DMS 273 treated with DMSO at 0.1 percent for 48 hours (cell line): ENCODE measurements around the gene SALL3.
"Not testable (repeated sequence)": the region's sequence is repeated elsewhere in the genome, so short reads cannot be mapped to it uniquely, and the experiment has no call there.

ENCODE experiments used
- DNase-seq: peaks from one replicate; lab custom pipeline; 2025; lab: John Stamatoyannopoulos, UW

Gene SALL3

DNA sequence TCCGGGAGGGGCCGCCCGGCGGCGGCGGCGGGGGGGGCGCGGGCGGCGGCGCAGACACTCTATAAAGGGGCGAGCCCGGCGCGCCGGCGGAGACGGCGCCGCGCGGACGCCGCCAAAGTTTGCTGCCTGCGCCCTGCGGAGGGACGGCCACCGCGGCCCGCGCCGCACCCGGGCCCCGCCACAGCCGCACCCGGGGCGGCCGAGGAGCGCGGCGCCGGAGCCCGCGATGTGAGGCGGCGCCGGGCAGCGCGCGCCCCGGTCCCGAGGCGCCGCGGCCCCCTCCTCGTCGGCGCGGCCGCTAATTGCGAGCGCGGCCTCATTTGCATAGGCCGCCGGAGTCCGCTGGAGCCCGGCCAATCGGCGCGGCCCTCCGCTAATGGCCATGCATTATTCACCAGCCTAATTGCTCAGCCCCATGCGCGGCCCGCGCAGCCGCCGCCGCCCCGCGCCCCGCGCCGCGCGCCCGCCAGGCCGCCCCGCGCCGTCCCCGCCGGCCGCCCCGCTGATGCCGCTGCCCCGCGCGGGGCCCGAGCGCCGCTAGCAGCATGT, at the start of gene SALL3:
SALL3 (plus strand) TSS at position 89 of the 549 bp plus-strand sequence; CDS start at position 546, 457 bp downstream.
- no peak for DNase-seq

DNA sequence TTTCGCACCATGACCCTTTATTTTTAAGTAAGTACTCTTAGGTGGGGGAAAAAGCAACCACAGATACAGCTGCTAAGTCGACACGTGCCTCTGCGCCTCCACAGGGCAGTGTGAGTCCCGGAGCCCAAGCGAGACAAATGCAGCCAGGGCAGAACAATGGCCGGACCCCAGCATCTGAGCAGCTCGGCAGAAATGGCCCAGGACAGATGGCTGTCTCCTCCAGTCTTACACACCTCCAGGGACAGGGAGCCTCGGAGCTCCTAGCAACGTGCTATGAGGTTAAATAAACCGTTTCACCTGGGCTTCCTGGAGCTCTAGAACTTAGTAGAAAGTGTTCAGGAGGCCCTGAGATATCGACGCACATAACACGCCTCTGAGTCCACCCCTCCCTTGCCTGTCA, 47.3 kb upstream of the SALL3 start:
- no peak for DNase-seq

DNA sequence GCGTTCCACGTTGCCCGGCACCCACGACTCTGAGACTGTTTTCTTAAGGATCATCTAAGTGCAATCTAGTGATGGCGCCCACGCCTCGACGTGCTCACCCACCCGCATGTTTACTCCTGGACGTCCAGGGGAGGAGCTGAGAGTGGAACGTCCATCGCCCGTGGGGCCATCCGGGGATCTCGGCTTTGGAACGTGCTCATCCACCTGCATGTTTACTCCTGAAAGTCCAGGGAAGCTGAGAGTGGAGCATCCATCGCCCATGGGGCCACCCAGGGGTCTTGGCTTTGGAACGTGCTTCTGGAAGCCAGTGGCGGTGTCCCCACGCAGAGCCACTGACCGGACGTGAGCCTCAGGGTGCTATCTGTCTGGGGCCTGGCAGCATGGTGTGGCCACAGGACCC, 45.6 kb upstream of the SALL3 start:
- no peak for DNase-seq

DNA sequence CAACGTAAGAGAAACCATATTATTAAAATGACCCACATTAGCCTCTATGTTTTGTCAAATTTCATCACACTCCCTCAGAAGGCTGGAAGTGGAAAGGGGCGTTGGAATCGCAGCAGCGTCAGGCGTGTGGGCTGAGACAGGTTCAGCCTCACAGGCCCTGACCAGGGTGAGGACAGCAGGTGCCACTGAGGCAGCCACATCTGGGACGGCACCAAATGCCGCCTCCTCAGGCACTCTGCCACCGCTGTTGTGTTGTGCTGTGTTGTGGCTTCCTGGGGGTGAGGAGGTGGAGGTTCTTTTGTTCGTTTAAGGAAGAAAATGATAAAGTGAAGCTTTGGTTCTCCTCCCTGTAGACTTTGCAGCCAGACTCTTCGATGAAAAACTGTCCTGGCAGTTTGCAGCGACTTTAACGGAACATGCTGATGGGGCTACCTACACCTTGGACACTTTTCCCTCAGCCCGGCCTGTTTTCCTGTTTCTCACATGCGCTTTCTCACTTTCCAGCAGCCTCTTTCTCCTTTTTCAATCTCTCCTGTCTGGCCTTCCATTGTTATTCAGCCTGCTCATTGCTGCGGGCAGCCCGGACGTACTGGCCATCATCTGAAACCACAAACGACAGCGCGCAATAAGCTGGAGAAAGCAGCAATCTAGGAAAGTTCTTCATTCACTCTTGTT, 44.9 kb upstream of the SALL3 start:
- no peak for DNase-seq

DNA sequence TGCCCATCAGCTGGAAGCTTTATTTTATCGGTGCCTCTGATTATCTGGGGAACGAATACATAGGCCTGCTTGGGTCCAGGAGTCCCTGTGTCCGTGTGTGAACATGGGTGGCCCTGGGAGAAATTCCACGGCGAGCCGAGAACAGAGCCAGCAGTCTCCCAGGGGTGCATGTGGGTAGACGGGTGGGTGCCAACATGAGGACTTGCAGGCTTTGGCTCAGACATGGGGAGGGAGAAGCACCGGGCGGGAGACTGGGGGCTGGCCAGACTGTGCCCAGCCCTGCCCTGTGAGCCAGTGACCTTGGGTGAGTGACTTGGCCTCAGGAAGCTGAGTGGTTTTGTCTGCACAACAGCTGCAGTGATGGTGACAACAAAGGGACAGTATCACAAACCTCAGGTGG, 44.2 kb upstream of the SALL3 start:
- DNase-seq = no peak

DNA sequence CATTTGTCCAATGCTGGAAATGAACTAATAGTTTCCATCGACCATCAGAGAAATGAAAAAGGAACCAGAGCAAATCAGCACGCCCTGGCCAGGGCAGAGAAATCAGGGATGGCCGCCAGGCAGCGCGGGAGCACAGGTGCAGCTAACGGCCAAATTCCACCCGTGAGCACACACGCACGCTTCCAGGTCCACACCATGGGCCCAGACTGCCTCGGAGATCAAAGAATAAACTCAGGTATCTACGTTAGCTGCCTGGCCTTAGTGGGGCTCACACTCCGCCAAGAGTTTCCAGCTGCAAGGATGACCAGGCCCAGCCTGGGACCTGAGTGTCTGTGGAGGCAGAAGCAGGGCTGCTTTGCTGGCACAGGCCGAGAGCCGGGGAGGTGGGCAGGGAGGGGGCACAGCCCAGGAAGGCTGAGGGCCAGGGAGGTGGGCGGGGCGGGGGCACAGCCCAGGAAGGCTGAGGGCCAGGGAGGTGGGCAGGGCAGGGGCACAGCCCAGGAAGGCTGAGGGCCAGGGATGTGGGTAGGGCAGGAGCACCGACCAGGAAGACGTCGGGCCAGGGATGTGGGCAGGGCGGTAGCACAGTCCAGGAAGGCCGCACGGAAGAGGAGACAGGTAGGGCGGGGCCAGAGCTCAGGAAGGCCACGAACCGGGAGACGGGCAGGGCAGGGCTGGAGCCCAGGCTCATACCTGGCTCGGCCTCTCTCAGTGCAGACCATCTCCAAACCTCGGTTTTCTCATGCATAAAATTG, 43.2 kb upstream of the SALL3 start:
- DNase-seq = no peak

DNA sequence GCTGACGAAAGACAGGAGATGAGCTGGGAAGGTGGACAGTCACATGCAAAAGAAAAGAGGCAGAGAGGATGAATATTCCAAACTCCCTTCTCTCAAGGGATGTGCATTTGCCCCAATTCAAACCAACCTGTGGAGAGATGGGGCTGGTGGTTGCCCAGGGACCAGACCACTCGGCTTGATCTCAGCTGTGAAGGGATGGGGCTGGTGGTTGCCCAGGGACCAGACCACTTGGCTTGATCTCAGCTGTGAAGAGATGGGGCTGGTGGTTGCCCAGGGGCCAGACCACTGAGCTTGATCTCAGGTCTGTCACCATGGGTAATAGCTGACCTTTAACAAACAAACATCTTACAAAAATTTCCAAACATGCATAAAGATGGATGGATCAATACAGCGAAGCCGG, 42.5 kb upstream of the SALL3 start:
- DNase-seq = no peak

DNA sequence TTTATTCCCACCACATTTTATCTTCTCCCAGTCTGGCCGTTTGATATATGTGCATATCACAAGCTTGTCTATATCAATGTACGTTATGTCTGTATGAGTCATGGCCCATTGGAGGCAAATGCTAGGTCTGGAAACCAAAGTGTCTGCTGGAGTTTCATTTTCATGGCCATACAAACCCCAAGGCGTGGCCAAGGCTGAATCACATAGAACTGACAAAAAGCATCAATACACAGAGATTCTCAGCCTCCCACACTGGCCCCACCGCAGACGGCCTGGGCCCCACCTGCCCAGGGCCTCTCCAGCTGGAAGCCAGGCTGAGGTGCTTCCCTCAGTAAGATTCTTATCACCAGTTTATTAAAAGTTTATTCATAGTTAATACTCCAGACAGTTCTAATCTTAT, 40.5 kb upstream of the SALL3 start:
- no peak for DNase-seq

DNA sequence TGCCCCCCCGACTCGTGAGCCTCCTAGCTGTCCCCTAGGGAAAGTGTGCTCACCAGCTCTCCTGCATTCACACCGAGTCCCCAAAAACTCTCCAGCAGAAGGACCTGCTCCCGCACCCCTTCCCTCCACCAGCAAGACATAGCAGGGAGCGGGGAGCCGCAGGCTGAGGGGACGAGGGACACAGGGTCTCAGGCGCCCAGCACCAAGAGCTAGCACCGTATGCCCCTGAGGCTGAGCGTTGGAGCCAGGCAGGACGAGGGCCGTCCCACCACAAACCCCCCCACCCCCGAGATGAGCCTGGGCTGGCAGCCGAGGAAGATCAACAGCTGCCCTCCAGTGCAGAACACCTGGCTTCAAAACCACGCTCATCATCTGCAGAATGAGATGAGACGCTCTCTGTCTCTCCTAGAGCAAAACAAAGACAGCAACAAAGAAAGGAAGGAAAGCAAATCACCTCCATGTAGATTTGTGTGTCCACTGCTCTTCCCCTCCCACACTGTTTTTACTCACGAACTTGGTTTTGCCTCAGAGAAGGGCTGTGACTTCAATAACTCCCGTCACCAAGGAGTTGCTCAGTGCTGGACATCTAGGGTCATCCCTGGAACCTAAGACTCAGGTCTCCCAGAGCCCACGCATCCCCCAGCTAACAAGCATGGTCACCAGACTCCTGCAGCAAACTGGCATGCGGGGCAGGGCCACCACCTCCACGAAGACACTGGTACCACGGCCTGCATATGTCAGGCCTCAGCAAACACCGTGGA, 39.7 kb upstream of the SALL3 start:
- no peak for DNase-seq

DNA sequence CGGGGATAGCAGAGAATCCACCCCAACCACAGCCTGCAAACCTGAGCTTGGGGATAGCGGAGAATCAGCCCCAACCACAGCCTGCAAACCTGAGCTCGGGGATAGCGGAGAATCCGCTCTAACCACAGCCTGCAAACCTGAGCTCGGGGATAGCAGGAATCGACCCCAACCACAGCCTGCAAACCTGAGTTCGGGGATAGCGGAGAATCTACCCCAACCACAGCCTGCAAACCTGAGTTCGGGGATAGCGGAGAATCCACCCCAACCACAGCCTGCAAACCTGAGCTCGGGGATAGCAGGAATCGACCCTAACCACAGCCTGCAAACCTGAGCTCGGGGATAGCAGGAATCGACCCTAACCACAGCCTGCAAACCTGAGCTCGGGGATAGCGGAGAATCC, 37.4 kb upstream of the SALL3 start:
- DNase-seq = not testable (repeated sequence)

DNA sequence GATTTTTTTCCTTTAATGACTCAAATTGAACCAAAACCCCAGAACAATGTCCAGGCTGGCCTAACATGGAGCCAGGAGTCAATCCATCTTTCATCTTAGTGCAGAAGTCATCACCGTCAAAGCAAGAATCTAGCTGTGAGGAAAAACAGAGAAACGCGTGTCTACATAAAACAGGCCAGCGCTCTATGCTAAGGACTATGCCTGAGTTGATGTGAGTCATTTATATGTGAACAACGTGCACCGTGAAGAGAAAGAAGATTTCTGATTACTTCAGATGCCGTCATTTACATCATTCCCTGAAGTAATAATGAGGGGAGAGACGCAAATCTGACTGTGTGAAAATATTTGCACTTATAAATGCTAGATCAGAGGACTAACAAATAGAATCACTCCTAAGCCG, 34.0 kb upstream of the SALL3 start:
- DNase-seq = no peak

DNA sequence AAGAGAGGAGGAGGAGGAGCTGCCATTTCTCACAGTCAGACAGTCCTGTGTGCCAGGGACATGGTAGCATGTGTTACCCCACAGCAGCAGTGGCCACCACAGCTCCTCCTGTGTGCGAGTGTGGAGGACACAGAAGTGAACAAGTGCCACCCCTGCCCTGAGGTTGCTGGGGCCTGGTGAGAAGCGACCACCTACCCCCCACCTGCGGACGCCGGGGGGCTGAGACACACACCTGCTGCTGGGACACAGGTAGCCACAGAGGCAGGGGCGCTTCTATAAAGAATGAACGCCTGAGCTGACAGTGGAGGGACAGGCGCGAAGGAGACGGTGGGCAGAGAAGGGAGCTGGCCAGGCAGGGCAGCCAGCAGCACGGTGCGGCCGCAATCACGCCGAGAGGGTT, 32.3 kb upstream of the SALL3 start:
- DNase-seq = no peak

DNA sequence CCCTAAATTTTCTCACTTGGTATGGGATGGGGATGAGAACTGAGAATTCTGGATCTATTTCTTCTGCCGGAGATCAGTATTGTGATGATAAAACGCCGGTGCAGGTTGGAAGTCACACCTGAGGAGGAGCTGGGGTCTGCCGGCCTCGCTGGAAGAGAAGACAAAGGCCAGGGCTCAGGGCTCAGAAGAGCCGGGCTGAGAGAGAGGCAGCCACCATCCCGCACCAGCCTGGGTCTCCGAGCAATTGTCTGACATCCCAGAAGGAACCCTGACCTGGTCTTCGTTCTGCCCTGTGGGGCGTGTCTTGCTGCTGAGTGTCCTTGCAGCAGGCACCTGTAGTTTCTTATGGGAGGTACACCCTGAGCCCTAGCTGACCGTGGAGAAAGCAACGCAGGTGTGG, 31.4 kb upstream of the SALL3 start:
- no peak for DNase-seq

DNA sequence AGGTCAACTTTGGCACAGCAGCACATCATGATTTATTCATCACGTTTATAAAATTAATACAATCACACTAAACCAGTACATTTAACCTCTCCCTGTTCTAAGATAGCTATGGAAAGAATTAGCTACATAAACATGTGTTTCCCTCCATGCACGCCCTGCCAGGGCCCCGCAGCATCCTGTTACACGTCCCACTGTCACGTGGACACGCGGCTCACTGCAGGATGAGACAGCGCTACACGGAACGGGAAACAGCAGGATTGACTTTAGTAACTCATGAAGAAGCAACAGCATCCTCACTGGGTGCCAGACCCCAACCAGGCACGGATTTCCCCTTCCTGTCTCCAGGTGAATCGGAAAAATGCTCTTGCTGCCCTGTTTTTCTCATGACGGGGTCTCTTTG, 30.9 kb upstream of the SALL3 start:
- no peak for DNase-seq

DNA sequence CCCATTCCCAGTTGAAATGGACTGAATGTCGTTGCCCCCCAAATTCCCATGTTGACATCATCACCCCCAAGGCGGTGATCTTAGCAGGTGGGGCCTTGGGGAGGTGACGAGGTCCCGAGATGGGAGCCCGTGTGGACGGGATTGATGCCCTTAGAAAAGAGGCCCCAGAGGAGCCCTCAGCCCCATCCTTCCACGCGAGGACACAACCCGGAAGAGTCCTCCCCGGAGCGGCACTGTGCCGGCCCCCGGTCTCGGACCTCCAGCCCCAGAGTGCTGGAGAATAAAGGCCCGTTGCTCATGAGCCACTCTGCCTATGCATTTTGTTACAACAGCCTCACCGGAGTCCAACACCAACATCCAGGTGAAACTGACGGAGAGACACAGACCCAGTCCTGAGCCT, 30.4 kb upstream of the SALL3 start:
- no peak for DNase-seq

DNA sequence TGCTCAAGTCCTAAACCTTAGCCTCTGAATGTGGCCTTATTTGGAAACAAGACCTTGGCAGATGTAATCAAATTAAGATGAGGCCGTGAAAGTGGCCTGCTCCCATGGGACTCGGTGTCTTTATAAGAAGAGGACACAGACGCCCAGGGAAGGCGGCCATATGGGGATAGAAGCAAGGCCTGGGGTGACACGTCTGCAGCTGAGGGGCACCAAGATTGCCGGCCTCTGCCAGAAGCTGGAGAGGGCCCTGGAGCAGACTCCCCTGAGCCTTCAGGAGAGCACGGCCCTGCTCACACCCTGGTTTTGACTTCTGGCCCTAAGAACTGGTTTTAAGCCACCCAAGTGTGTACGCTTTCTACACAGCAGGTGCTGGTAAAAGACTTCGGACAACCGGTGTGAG, 29.2 kb upstream of the SALL3 start:
- DNase-seq = no peak

DNA sequence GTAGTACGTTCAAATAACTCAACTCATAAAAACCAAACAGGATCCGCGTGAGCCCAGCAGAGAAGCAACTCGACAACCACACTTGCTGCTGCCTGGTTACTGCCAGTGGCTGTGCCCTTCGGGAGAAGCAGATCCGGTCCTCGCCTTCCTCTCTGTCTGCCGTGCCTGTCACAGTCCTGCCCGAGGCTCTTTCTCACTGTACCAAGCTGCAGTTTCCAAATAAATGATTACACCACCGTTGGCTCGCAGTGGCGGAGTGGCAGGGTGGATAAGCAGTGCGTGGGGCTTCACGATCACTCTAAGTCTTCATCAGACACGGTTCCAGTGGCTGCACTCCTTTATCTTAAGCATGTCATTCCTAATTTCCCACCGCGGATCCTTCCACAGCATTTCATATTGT, 26.1 kb upstream of the SALL3 start:
- DNase-seq = no peak

DNA sequence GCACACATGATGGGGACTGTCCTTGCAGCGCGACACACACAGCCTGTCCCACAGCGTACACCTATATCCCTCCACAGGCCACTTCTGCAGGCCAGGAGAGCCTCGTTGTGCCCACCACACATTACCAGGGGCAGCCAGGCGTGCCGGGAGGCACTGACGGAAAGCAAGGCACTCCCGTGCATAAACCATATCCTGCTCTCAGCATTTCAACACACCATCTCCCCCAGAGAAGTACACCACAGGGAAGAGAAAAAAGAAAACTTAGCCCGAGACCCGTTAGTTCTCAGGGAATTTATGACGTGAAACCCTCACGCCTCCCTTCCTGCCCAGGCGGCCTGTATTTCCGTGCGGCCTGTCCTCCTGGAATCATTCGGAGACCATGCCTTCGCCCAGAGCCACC, 24.6 kb upstream of the SALL3 start:
- no peak for DNase-seq

DNA sequence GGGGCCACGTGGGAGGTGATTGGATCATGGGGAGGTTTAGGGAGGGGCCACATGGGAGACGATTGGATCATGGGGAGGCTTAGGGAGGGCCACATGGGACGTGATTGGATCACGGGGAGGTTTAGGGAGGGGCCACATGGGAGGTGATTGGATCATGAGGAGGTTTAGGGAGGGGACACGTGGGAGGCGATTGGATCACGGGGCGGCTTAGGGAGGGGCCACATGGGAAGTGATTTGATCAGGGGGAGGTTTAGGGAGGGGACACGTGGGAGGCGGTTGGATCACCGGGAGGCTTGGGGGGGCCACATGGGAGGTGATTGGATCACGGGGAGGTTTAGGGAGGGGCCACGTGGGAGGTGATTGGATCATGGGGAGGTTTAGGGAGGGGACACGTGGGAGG, 22.5 kb upstream of the SALL3 start:
- DNase-seq = no peak

DNA sequence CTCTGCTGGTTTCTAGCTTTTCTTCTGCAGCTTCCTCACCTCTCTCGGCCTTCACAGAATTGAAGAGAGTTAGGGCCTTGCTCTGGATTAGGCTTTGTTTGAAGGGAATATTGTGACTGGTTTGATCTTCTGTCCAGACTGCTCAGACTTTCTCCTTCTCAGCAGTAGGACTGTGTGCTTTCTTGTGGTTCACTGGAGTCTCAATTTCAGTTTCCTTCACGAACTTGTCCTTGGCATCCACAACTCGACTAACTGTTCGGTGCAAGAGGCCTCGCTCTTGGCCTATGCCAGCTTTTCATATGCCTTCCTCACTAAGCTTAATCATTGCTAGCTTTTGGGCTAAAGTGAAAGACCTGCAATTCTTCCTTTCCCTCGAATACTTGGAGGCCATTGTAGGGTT, 18.9 kb upstream of the SALL3 start:
- DNase-seq = no peak

DNA sequence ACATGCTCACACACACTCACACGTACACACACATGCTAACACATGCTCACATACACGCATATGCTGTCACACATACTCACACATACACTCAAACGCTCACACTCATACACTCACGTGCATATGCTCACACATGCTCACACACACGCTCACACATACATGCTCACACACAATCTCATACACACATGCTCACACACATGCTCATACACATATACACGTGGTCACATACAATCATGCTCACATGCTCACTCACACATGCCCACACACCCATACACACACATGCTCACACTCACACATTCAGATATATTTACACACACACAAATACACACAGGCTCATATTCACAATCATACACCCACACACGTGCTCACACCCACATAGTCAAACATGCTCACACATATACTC, 17.5 kb upstream of the SALL3 start:
- DNase-seq = no peak

DNA sequence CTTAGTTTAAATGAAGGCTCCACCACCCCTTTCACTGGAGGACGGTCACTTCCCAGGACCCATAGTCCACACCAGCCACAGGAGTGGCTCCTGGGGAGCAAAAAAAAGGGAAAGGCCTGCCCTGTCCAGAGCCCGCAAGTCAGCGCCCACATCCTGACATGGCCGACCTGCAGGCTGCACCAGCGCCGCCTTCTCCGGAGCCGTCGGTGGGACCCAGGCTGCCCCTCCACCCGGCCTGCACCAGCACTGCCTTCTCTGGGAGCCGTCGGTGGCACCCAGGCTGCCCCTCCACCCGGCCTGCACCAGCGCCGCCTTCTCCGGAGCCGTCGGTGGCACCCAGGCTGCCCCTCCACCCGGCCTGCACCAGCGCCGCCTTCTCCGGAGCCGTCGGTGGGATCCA, 14.9 kb upstream of the SALL3 start:
- DNase-seq = not testable (repeated sequence)

DNA sequence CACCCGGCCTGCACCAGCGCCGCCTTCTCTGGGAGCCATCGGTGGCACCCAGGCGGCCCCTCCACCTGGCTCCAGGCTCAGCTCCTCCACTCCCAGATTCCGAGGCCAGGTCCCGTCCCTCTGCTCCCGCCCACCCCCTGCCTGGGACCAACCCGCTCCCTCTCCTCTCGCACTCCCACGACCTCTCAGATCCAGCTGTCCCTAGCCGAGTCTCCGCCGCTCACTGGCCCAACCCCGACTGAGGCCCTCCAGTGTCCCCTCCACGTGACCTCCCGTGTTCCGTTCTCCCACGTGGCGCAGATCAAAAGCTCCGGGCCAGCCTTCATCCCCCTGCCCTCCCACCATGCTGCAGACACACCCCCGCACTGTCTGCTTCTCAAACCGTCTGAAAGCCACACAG, 14.4 kb upstream of the SALL3 start:
- DNase-seq = no peak
